Measurements from ENCODE around the gene ZNF32.

DNA sequence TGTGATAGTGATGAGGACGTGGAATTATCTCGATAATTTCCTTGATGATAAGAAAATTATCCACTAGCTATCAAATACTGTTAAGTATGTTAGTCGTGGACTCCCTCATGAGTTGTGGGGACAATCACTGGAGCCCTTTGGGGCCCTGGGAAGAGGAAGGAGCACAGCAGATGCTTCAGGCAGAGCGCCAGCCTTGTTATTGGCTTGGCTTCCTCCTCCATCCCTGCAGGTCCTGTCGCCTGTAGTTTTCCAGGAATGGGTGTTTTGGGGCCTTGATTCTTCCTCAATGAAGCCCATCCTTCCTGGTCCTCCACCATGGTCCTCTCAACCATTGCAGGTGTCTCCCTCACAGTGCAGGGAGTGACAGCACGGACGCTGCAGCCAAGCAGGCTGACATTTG is 32.5 kb upstream of the ZNF32 start:
- TF ChIP-seq, protein P1, sequence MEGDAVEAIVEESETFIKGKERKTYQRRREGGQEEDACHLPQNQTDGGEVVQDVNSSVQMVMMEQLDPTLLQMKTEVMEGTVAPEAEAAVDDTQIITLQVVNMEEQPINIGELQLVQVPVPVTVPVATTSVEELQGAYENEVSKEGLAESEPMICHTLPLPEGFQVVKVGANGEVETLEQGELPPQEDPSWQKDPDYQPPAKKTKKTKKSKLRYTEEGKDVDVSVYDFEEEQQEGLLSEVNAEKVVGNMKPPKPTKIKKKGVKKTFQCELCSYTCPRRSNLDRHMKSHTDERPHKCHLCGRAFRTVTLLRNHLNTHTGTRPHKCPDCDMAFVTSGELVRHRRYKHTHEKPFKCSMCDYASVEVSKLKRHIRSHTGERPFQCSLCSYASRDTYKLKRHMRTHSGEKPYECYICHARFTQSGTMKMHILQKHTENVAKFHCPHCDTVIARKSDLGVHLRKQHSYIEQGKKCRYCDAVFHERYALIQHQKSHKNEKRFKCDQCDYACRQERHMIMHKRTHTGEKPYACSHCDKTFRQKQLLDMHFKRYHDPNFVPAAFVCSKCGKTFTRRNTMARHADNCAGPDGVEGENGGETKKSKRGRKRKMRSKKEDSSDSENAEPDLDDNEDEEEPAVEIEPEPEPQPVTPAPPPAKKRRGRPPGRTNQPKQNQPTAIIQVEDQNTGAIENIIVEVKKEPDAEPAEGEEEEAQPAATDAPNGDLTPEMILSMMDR (IDR thresholded peaks at IDR 0.05): no peak
- no peak for TF ChIP-seq ETV6 (CRISPR knock-in tag; IDR thresholded peaks at IDR 0.05)
- no peak for TF ChIP-seq ZNF232 (CRISPR knock-in tag; IDR thresholded peaks at IDR 0.05)
- TF ChIP-seq CREM (CRISPR knock-in tag; IDR thresholded peaks at IDR 0.05): no peak
- TF ChIP-seq ATF2 (CRISPR knock-in tag; IDR thresholded peaks at IDR 0.05; ENCODE audit: borderline replicate concordance, low read depth): no peak
- no peak for TF ChIP-seq JUN (CRISPR knock-in tag; IDR thresholded peaks at IDR 0.05)
- TF ChIP-seq ZNF121 (CRISPR knock-in tag; IDR thresholded peaks at IDR 0.05): no peak
- TF ChIP-seq CREB1 (CRISPR knock-in tag; IDR thresholded peaks at IDR 0.05): no peak

Data from WTC11 (cell line).